EH (cell line): ENCODE data around the gene DHRS2.
"Not testable (repeated sequence)": the region's sequence is repeated elsewhere in the genome, so short reads cannot be mapped to it uniquely, and the experiment has no call there.

Experiments
- DNase-seq: peaks from one replicate; pipeline ENCODE4 v3.0.0-alpha.2; 2015; ENCODE audit warnings: low read depth

The DHRS2 gene

GRCh38 chr14:23633160-23633701 is 2.9 kb upstream of the DHRS2 start:
- DNase-seq = no peak

- not testable (repeated sequence) for DNase-seq
Measured at GRCh38 chr14:23634698-23635412, 1.3 kb upstream of the DHRS2 start.

- not testable (repeated sequence) for DNase-seq
Measured at GRCh38 chr14:23637312-23637654, 1.1 kb downstream of the DHRS2 start.

GRCh38 chr14:23637655-23638413 is 1.7 kb downstream of the DHRS2 start:
- DNase-seq = not testable (repeated sequence)

GRCh38 chr14:23638414-23639047 is 2.4 kb downstream of the DHRS2 start:
- peak; percentile 28 for DNase-seq

GRCh38 chr14:23639048-23639890 is 3.1 kb downstream of the DHRS2 start:
- DNase-seq = no peak

GRCh38 chr14:23639891-23640523 is 3.8 kb downstream of the DHRS2 start:
- DNase-seq = peak; percentile 52

- DNase-seq = peak; percentile 91
Measured at GRCh38 chr14:23640524-23641141, 4.5 kb downstream of the DHRS2 start.

- DNase-seq = no peak
Measured at GRCh38 chr14:23641180-23641914, 5.2 kb downstream of the DHRS2 start.

GRCh38 chr14:23641915-23642588 is 5.9 kb downstream of the DHRS2 start:
- no peak for DNase-seq

GRCh38 chr14:23643533-23644194 is 7.5 kb downstream of the DHRS2 start:
- DNase-seq = no peak

GRCh38 chr14:23644195-23644918 is 8.2 kb downstream of the DHRS2 start:
- DNase-seq = no peak

- no peak for DNase-seq
Measured at GRCh38 chr14:23644919-23645336, 8.8 kb downstream of the DHRS2 start.

GRCh38 chr14:23645504-23645811 is 9.3 kb downstream of the DHRS2 start:
- no peak for DNase-seq

- DNase-seq = no peak
Measured at GRCh38 chr14:23645812-23646647, 9.9 kb downstream of the DHRS2 start.

- peak; percentile 49 for DNase-seq
Measured at GRCh38 chr14:23646648-23647549, 10.7 kb downstream of the DHRS2 start.

GRCh38 chr14:23647619-23648018 is 11.5 kb downstream of the DHRS2 start:
- no peak for DNase-seq
